Measurements from ENCODE around the gene HCCS. TPM values are rescaled to one million over a fixed set of nuclear protein-coding genes. Genes with fewer than 3 reads are reported as not detected.
A peak's percentile ranks its signal among the peaks of the same experiment; 100 is the strongest.

HCCS gene
- polyA plus RNA-seq, 1 experiment: 32.3 TPM

DNA sequence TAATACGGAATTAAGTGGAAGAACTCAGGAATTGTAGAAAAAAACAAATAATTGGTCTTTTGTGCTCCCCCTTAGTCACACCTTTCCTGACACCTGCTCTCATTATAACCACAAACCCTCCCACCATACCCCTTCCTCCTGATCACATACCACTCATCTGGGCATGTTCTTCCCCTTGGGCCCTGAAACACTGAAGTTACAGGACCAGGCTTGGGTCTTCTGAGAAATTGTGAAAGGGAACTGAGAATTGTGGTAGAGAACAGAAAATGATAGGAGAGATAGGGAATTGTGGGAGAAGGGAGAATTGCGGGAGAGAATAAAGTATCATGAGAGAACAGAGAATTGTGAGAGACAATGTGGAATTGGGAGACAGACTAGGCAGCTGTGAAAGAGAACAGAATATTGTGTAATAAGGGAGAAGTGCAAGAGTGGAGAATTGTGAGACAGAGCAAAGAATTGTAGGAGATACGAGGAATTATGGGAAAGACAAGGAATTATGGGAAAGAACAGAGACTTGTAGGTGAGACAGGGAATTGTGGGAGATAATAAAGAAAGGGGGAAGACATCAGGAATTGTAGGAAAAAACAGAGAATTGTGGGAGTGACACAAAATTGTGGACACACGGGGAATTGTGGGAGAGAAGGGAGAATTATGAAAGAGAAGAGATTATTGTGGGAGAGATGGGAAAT lies 2.7 kb upstream of the HCCS start:
- Histone ChIP-seq H3K9me3 (ENCODE audit: control insufficient read depth, insufficient read depth, low read length) (no peaks in the 10 kb centered on the region), H3K27me3 (ENCODE audit: control insufficient read depth, insufficient read depth, low read length) (no peaks in the 10 kb centered on the region), H3K27ac (ENCODE audit: low read depth, low read length) (no peak overlapping the region), H3K4me3 (ENCODE audit: low read depth, low read length) (no peak overlapping the region)
- POLR2A ChIA-PET: no interaction called here
- CTCF ChIA-PET: no interaction called here
- DNase-seq (ENCODE audit: low read depth, low spot score): no peak
- TF ChIP-seq, protein P1, sequence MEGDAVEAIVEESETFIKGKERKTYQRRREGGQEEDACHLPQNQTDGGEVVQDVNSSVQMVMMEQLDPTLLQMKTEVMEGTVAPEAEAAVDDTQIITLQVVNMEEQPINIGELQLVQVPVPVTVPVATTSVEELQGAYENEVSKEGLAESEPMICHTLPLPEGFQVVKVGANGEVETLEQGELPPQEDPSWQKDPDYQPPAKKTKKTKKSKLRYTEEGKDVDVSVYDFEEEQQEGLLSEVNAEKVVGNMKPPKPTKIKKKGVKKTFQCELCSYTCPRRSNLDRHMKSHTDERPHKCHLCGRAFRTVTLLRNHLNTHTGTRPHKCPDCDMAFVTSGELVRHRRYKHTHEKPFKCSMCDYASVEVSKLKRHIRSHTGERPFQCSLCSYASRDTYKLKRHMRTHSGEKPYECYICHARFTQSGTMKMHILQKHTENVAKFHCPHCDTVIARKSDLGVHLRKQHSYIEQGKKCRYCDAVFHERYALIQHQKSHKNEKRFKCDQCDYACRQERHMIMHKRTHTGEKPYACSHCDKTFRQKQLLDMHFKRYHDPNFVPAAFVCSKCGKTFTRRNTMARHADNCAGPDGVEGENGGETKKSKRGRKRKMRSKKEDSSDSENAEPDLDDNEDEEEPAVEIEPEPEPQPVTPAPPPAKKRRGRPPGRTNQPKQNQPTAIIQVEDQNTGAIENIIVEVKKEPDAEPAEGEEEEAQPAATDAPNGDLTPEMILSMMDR (IDR thresholded peaks at IDR 0.05; ENCODE audit: low read depth, low read length): no peak

DNA sequence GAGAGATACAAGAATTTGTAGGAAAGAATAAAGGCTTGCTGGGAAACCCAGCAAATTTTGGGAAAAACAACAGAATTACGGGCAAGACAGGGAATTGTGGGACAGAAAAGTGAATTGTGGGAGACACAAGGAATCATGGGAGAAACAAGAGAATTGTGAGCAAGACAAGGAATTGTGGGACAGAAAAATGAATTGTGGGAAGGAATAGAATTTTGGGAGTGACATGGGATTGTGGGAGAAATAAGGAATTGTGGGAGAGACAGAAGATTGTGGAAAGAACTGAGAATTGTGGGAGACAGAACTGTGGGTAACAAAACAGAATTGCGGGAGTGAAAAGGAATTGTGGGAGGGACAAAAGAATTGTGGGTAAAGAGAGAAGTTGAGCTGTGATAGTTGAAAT lies 1.2 kb upstream of the HCCS start:
- H3K4me3 ChIP-seq (ENCODE audit: low read depth, low read length): no peak overlapping the region
- no peaks in the 10 kb centered on the region for H3K27me3 ChIP-seq (ENCODE audit: control insufficient read depth, insufficient read depth, low read length)
- no peaks in the 10 kb centered on the region for H3K9me3 ChIP-seq (ENCODE audit: control insufficient read depth, insufficient read depth, low read length)
- POLR2A ChIA-PET: no interaction called here
- TF ChIP-seq, protein P1 (IDR thresholded peaks at IDR 0.05; ENCODE audit: low read depth, low read length): no peak
- no peak overlapping the region for H3K27ac ChIP-seq (ENCODE audit: low read depth, low read length)
- CTCF ChIA-PET: interaction anchor here (1.4 kb wide), 1 partner anchor 341 kb away, joined by 4 read pairs; no protein-coding TSS in a partner anchor
- DNase-seq (ENCODE audit: low read depth, low spot score): no peak

DNA sequence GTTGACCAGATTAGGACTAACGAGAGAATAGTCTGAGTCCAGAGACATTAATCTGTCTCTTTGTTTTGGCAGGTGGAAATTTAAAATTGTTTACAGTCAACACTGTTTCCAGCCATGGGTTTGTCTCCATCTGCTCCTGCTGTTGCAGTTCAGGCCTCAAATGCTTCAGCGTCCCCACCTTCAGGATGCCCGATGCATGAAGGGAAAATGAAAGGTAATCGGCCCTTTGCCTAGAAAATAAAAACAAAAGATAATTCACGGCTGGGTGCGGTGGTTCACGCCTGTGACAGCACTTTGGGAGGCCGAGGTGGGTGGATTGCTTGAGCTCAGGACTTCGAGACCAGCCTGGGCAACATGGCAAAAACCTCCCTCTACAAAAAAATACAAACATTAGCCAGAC lies 815 bp downstream of the HCCS start:
- TF ChIP-seq, protein P1 (IDR thresholded peaks at IDR 0.05; ENCODE audit: low read depth, low read length): no peak
- POLR2A ChIA-PET: no interaction called here
- no peak for DNase-seq (ENCODE audit: low read depth, low spot score)
- Histone ChIP-seq H3K27me3 (ENCODE audit: control insufficient read depth, insufficient read depth, low read length) (no peaks in the 10 kb centered on the region), H3K27ac (ENCODE audit: low read depth, low read length) (no peak overlapping the region), H3K9me3 (ENCODE audit: control insufficient read depth, insufficient read depth, low read length) (no peaks in the 10 kb centered on the region), H3K4me3 (ENCODE audit: low read depth, low read length) (peak overlapping the region; percentile 79)
- CTCF ChIA-PET: interaction anchor here (0.6 kb wide), 1 partner anchor 922 kb away, joined by 3 read pairs; no protein-coding TSS in a partner anchor

DNA sequence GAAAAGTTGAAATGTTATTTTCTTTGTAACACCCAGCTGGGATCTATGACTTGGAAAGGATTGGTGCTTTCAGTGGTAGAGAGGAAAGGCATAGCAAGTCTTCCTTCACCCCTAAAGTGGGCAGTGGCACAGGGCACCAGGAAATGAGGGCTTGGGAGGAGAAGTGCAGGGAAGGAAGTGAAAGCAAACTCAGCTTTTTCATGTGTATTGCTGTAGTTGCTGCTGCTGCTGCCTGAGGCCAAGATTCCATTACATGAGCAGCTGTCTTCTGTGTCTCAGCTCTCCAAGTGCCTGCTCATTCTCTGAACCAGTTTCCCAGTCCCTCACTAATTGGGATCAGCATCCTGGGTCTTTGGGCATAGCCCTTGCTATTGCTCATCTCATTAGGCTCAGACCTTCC lies 2.6 kb downstream of the HCCS start:
- CTCF ChIA-PET: interaction anchor here (1.1 to 1.5 kb wide), 2 partner anchors 24 to 923 kb away, joined by 4 to 5 read pairs; no protein-coding TSS in a partner anchor
- Histone ChIP-seq H3K4me3 (ENCODE audit: low read depth, low read length) (0 out of 2 replicates have a peak overlapping the region, but pooled peaks have one; percentile 3), H3K27ac (ENCODE audit: low read depth, low read length) (no peak overlapping the region), H3K27me3 (ENCODE audit: control insufficient read depth, insufficient read depth, low read length) (no peaks in the 10 kb centered on the region), H3K9me3 (ENCODE audit: control insufficient read depth, insufficient read depth, low read length) (no peaks in the 10 kb centered on the region)
- TF ChIP-seq, protein P1 (IDR thresholded peaks at IDR 0.05; ENCODE audit: low read depth, low read length): no peak
- no peak for DNase-seq (ENCODE audit: low read depth, low spot score)
- POLR2A ChIA-PET: no interaction called here

DNA sequence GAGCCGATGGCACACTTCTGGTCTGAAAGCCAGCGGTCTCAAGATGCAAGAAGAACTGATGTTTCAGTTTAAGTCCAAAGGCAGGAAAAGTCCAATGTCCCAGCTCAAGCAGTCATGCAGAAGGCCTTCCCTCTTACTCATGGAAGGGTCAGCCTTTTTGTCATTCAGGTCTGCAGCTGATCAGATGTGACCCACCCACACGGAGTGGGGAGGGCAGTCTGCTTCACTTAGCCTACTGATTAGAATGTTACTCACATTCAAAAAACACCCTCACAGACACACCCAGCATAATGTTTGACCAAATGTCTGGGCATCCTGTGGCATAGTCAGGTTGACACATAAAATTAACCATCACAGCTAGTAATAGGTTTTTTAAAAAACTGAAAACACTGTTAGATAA lies 6.6 kb downstream of the HCCS start:
- no peak overlapping the region for H3K4me3 ChIP-seq (ENCODE audit: low read depth, low read length)
- CTCF ChIA-PET: no interaction called here
- H3K9me3 ChIP-seq (ENCODE audit: control insufficient read depth, insufficient read depth, low read length): no peaks in the 10 kb centered on the region
- no peak for DNase-seq (ENCODE audit: low read depth, low spot score)
- TF ChIP-seq, protein P1 (IDR thresholded peaks at IDR 0.05; ENCODE audit: low read depth, low read length): no peak
- no peaks in the 10 kb centered on the region for H3K27me3 ChIP-seq (ENCODE audit: control insufficient read depth, insufficient read depth, low read length)
- POLR2A ChIA-PET: no interaction called here
- H3K27ac ChIP-seq (ENCODE audit: low read depth, low read length): no peak overlapping the region
